Measurements from ENCODE around the gene MTHFSD.

The MTHFSD gene

GRCh38 chr16:86524029-86524428 lies 31.0 kb downstream of the MTHFSD start:
- DNase-seq, result no peak

GRCh38 chr16:86523166-86523740 lies 31.8 kb downstream of the MTHFSD start:
- no peak for DNase-seq

- DNase-seq, result no peak
Observed at GRCh38 chr16:86522634-86523033, 32.4 kb downstream of the MTHFSD start.

GRCh38 chr16:86521236-86522197 lies 33.5 kb downstream of the MTHFSD start:
- DNase-seq, result no peak

- DNase-seq, result no peak
Observed at GRCh38 chr16:86520317-86521210, 34.5 kb downstream of the MTHFSD start.

GRCh38 chr16:86519649-86520316 lies 35.3 kb downstream of the MTHFSD start:
- DNase-seq, result peak; percentile 35

- DNase-seq, result no peak
Observed at GRCh38 chr16:86519007-86519648, 35.9 kb downstream of the MTHFSD start.

GRCh38 chr16:86517652-86518258 lies 37.3 kb downstream of the MTHFSD start:
- DNase-seq, result no peak

- DNase-seq, result no peak
Observed at GRCh38 chr16:86517033-86517432, 38.0 kb downstream of the MTHFSD start.

GRCh38 chr16:86516623-86517003 lies 38.4 kb downstream of the MTHFSD start:
- DNase-seq, result no peak

GRCh38 chr16:86515777-86516622 lies 39.0 kb downstream of the MTHFSD start:
- DNase-seq, result no peak

- DNase-seq, result no peak
Observed at GRCh38 chr16:86515413-86515776, 39.6 kb downstream of the MTHFSD start.

- no peak for DNase-seq
Observed at GRCh38 chr16:86514481-86515376, 40.3 kb downstream of the MTHFSD start.

- DNase-seq, result no peak
Observed at GRCh38 chr16:86513471-86514277, 41.4 kb downstream of the MTHFSD start.

- DNase-seq, result no peak
Observed at GRCh38 chr16:86512860-86513470, 42.1 kb downstream of the MTHFSD start.

- DNase-seq, result no peak
Observed at GRCh38 chr16:86512301-86512859, 42.7 kb downstream of the MTHFSD start.

- no peak for DNase-seq
Observed at GRCh38 chr16:86511317-86512161, 43.5 kb downstream of the MTHFSD start.

Data from effector CD8-positive, alpha-beta T cell (primary cell).